ENCODE data around the gene ATP10D.
"Not testable (repeated sequence)": the region's sequence is repeated elsewhere in the genome, so short reads cannot be mapped to it uniquely, and the experiment has no call there.

The ATP10D gene

DNA sequence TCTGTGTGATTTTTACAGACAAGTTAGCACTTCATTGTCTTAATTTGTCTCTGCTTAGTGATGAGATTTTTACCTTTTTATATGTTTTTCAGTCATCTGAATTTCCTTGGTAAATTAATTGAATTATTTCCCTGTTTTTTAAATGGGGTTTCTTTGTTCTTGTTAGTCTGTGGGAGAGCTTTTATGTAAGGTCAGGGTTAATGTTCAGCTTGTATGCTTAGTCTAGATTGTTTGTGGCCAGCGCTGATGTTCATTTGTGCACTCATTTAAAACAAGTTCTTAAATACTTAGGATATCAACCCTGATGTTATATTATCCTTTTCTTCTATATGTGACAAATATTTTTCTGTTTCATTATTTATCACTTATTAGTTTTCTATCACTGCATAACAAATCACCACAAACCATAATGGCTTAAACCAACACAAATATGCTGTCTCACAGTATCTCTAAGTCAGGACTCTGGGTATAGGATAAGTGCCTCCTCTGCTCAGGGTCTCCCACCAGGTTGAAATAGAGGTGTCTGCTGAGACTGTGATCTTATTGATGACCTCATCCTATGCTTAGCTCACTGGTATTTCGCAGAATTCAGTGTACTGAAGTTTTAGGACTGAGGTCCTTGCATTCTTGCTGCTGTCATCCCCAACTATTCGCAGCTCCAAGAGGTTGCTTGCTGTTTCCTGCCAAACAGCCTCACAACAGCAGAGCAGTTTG, 53.2 kb downstream of the ATP10D start:
- DNase-seq = no peak

DNA sequence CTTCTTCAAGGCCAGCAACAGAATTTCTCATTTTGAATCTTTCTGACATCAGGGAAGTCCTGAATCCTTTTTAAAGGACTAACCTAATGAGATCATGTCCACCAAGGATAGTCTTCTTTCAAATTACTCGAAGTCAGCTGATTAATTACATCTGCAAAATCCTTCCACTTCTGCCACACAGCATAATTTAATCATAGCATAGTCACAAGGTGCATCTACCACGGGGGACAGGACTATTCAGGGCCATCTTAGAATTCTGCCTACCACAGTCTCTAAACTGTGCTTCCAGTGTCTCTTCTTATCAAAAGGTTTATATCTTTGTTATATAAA, 53.7 kb downstream of the ATP10D start:
- DNase-seq = no peak

DNA sequence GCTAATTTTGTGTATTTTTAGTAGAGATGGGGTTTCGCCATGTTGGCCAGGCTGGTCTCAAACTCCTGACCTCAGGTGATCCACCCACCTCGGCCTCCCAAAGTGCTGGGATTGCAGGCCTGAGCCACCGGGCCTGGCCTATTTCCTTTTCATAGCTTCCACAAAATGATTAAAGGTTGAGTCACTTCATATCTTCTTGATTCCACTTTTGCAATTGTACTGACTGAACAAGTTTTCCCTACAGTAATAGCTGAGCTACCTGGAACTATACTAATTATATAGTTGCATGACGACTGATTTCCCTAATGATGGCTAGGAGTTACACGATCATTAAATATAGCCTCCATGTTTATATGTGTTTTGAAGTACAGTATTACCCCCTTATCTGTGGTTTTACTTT, 57.6 kb downstream of the ATP10D start:
- not testable (repeated sequence) for DNase-seq

DNA sequence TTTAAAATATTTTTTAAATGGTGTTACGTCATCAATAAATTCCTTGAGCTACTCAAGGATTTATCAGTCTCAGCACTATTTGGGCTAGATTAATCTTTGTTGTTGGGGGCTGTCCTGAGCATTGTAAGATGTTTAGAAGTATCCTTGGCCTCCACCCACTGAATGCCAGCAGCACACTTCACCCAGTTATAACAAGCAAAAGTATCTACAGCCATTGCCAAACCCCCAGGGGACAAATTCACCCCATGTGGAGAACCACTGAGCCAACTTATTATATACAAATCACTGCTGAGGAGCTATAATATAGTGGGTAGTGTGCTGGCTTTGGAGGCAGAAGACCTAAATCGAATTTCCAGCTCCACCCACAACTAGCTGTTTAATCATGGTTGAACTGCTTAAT, 58.3 kb downstream of the ATP10D start:
- DNase-seq = no peak

DNA sequence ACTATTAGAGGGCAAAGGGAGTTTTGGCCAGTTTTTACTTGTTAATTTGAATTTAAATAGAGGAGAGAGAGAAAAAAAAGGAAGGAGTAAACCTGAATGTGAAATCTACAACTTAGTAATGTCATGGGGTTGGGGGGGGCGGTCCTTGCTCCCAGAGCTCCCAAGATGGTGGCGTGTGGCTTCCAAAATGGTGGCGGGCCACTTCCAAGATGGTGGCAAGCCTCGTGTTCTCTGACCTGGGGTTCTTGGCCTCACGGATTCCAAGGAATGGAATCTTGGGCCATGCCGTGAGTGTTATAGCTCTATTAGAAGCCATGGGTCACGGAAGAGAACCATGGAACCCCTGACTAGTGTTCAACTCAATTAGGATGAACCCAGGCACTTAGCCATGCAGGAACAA, 65.3 kb downstream of the ATP10D start:
- not testable (repeated sequence) for DNase-seq

DNA sequence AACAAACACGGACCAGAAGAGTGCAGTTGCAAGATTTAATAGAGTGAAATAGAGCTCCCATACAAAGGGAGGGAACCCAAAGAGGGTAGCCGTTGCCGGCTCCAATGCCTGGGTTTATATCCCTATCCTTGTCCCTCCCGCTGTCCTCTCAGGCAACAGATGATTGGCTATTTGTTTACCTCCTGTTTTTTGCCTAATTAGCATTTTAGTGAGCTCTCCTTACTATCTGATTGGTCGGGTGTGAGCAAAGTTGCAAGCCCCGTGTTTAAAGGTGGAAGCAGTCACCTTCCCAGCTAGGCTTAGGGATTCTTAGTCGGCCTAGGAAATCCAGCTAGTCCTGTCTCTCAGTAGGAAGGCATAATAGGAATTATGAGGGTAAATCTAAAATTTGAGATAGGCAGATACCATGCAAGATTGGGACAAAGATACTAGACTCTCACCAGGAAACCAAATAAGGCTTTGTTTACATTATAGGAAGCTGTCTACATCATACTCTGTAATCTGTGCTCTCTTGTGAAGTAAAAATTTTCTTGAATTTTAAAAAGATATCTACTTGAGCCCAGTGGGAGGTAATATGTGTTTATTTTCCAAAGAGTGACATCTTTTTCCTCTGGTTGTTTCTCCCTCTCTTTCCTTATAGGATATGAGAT, 65.9 kb downstream of the ATP10D start:
- DNase-seq = no peak

DNA sequence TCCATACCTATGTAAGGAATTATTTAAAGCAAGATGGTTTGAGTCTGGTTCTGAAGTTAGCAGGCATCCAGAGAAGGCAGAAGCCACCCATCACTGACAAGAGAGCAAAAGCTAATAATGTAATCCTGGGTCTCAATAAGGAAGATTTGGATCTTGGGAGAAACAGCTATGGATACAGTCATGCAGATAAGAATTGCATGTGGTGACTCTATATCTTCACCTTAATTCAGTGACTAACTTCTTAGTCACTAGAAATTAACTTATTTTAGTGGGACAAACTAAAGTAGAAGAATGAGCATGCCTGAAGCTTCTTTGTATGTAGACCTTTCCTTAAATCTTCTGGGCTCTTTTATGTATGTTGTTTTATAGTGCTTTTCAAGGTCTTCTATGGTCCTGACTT, 66.6 kb downstream of the ATP10D start:
- DNase-seq = no peak

DNA sequence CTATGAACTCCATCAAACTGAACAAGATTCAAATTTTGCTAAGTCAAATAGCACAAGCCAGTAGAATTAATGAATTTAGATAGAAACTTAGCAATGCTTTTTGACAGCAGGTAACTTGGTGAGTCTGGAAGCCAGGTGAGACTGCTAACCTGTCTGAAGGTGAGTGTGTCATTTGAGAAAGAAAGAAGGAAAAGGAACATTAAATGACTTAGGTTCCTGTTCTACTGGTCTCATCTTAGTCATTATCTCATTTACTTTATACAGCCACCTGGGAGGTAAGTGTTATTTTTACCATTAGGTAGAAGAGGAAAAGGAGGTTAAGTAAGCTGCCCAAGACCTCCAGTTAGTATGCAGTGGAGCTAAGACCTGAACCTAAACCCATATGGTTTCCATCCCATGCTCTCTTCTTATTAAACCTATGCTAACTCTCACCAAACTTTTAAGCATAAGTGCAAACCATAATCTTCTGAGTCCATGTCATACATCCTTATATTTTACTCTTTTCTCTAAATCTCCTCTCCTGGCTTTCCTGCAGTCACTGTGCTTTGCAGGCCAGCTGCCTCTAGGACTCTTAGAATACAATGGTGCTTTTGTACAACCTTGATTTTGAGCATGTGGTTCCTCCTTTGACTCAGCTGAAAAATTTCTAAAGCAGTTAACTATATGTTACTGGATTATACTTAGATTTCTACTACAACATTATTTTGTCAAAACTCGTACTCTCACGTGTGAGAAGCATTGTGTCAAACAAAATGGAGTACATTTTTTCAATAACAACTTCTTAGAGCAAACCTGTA, 68.5 kb downstream of the ATP10D start:
- DNase-seq = no peak

DNA sequence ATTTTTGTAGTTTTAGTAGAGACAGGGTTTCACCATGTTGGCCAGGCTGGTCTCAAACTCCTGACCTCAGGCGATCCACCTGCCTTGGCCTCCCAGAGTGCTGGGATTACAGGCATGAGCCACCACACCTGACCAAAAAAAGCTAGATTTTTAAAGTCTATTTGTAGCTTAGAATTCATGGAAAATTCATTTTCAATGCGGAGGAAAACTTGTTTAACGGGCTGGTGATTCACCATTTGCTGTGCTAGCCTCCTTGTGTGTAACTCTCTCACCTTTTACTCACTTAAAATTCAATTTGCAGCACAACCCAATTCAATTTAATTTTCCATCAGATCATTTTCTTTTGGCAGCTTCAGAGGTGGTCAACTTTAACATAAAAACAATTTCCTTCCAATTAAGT, 70.8 kb downstream of the ATP10D start:
- not testable (repeated sequence) for DNase-seq

DNA sequence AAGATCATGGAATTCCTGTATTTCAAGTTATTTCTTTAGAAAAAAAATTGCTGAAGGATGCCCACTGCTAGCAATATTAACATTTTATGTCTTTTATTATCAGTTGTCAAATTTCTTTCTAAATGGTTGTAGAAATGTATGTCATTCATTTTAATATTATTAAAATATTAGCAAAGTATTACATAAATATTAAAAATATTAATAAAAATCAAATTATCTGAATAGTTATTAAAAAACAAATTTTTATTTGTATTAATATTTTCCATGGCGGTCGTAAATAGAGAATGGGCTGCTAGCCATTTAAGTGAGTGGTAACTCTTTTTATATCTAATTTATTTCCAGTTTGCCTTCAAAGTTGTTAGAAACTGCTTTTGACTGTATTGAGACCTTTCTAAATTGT, 72.2 kb downstream of the ATP10D start:
- no peak for DNase-seq

DNA sequence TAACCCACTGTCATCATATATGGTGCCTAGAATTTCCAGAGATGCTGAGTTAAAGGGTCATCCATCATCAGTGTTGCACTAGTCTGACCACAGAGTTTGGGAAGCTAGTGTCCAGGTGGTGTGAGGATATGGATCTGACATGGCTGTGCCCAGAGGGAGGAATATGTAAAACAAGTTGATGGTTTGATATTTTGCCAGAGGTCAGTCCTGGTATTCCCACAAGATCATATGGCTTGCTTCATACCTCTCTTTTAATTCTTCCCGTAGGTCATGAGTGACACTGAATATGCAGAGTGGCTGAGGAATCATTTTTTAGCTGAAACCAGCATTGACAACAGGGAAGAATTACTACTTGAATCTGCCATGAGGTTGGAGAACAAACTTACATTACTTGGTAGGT, 75.6 kb downstream of the ATP10D start:
- DNase-seq = no peak

DNA sequence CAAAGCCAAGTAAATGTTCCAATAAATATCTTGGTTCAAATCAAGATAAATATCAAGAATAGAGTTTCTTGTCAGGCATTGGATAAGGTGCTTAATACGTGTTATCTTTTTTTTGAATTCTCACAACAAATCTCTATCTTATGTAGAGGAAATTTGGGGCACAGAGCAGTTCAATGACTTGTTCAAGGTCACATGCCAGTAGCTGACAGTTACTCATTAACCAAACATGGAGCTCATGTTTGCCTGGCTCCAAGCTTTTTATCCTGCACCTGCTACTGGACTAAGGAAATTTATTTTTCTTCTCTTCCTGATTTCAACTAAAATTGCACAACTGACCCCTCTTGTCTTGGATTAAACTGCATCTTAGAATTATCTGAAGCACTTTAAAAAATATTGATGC, 76.3 kb downstream of the ATP10D start:
- no peak for DNase-seq

DNA sequence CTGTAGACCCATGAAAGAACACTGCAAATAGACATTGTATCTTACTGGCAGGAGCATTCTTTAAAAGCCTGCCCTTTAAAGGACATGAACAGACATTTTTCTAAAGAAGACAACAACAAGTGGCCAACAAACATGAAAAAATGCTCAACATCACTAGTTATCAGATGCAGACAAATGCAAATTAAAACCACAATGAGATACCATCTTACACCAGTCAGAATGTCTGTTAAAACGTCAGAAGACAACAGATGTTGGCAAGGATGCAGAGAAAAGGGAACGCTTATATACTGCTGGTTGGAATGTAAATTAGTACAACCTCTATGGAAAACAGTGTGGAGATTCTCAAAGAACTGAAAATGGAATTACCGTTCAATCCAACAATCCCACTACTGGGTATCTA, 77.2 kb downstream of the ATP10D start:
- DNase-seq = no peak

DNA sequence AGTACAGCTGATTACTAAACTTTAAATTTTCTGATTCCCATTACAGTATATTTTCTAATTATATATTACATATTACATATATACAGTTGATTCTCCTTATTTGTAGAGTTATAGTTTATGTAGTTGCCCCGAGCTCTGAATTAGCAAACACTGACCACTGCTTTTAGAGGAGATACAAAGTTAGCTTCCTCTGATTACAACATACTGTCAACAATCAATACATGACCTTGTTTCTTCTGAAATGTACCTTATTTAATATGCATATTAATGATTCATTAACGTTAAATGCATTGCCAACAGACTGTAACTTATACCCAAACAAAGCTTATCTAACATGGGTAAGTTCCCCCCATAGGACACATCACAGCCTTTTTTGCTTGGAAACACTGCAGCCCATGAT, 81.5 kb downstream of the ATP10D start:
- DNase-seq = no peak

DNA sequence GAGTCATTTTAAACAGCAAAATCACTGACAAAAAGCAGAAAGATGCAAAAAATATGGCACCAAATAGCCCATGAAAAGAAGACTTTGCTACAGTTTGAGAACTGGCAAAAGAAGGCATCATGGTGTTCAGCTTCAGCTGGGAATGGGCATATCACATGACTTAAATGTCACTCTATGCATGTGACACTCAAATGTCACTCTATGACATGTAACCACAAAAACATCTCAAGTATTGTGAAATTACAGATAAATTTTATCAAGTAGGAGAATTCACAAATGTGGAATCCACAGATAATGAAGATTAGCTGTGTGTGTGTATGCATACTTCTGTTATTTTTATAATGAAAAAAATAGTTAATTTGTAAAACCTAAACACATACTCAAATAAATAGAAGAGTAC, 81.9 kb downstream of the ATP10D start:
- no peak for DNase-seq

DNA sequence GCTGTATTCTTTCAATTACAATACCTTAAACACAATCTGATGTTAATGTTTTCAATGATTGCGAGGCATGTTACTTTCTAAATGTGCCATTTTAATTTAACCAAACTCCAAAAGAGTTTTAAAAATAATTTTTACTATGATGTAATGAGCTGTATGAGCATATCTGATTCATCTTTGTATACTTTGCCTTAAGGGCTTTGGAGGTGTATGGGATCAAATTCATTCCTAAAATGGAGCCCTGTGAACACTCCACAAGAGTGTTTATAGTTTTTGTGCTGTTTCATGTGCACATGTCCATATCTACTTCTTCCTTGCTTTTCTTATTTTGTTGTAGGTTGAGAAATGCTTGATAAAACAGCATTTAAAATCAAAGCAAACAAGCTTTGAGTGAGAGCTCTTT, 82.4 kb downstream of the ATP10D start:
- DNase-seq = no peak

DNA sequence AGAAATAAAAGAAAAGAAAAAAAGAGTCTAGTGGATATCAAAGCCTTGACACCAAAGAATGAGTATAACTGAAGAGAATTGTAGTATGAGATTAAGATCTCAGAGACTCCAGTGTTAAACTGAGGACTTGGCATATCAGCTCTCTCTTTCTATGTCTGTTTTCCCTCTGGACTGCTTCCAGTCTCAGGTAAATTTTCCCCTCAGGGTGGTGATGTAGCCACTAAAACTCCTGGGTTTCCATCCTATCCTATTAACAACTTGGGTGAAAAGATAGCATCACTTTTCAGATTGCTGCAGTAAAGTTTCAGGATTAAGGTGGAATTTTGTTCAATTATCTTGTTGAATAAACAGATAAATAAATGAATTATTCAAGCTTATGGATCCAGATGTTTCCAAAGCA, 85.7 kb downstream of the ATP10D start:
- no peak for DNase-seq

DNA sequence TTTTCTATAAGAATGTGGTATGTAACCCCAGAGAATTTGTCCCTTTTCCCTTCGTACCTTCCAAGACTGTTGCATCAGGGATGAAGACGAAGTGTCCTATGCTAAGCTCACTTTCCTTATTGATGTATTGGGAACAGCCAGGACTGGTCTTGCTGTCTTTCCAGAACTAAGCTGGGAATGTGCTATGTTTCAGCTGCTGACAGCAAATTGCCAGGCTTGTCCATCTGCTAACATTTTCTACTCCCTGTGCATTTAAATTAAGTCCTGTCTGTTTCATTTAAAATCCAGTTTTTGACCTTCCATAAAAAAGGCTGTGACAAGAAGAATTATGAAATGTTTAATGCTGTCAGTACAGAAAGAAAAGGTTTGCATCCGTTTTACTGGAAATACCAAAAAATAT, 87.9 kb downstream of the ATP10D start:
- DNase-seq = no peak

DNA sequence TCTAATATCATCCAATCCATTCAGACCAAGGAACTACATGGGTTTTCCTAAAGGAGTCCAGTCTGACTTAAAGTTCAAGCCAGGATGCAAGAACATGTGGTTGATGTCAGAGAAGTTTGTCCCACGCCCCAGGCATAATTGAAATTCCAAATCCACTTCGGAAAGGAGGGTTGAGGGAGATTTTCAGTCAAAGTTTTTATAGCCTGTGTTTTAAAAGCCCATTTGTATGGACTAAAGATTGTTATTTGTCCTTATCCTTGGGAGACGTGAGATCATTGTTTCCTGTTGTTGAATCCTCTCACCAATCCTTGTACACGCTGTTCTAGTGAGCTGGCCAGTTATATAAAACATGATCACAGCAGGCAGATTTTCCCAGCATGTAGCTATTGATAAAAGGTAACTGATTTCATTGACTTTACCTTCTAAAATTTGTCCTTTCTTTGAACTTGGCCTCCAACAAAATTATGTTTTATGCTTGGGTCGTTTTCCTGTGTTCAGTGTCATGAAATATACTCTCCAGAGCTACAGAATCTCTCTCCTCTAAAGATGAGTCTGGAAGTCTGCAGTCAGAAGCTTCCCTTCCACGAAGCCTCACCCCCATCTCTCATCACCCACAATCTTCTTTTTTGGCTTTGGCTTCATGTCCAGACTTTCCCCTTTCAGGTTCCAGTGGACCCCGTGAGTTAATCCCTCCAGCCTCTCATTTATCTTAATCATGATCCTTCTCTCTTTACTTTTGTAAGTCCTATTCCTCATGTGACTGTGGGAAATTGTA, 92.9 kb downstream of the ATP10D start:
- DNase-seq = no peak

DNA sequence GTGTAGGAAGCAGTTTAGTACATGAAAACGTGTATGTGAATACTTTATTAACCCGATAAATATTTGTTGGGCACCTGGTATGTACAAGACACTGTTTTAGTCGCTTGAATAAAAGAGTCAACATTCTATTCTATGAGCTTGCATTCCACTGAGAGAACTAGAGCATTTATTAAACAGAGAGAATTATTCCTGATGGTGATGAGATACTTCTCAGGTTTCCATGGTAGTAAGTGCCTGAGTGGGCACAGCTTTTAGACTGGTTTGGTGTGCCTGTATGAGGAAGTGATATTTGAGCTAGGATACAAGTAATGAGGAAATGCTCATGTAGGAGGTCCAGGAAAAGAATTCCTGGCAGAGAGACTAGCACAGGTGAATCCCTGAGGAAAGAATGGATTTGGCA, 94.2 kb downstream of the ATP10D start:
- DNase-seq = no peak

DNA sequence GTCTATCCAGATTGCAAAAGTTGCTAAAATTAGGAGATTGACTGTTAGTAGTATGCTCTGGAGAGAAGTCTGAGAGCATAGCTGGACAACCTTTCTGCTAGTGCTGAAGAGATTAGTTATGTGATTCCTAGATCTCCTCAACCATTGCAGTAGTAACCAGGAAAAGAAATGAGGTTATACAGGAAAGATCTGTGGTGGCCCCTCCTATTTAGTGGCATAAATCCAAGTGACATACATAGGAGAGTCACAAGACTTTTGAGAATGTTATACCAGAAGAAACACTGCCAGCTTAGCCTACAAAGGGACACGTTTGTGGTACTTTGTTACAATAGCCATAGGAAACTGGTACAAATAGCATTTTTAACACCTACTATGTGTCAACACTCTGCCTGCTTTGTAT, 105.2 kb downstream of the ATP10D start:
- DNase-seq = no peak

DNA sequence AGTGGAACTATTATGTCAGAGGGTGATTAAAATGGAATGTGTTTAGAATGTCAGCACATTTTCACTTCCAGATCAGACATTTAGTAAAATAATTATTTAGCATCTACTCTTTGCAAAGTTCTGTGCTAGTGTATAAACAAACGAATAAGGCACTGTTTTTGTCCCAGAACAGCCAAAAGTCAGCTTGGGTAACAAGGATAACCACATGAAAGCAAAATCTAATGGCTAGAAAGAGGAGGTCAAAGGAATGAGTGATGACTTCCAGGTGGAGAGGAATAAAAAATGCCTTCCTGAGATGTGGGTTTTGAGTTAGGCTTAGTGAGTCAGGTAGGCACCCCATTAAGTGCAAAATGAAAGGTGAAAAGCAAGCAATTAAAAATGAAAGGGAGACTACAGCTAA, 112.6 kb downstream of the ATP10D start:
- no peak for DNase-seq

DNA sequence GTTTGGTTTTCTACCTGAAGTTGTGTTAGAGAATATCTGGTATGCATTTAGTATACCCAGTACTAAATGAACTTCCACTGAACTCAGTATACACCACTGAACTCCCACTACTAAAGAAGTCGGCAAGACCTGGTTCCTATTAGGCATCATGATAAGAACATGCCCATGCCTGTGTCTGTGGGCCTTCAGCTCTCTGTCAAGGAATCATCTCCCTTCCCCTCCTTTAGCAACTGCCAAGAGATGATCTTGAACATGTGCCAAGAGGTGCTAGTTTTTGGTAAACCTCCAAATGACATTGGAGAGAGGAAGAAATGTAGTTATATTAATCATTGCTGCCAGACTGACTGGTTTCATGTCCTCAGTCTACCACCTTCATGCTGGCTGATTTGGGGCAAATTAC, 113.2 kb downstream of the ATP10D start:
- DNase-seq = no peak

DNA sequence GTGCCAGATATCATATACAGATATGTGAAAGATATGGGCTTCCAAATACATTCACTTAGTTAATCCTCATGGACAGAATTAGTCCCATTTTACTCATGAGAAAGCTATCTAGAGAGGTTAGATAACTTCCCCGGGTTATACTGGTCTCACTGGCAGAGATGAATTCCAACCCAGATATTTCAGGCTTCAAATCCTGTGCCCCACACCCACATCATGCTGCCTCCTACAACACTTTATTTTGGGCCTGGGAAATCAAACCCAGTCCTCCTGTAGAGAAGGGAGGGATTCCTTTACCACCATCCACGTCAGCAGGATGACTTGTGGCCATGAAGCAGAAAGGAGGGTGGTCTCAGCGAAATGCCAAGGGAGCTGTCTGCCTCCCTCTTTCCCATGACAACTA, 113.8 kb downstream of the ATP10D start:
- DNase-seq = no peak
